ENCODE measurements around the gene SEBOX. TPM values are rescaled to one million over a fixed set of nuclear protein-coding genes. Genes with fewer than 3 reads are reported as not detected.

Gene SEBOX
- total RNA-seq, 2 donors from 2014 or later, result not detected

DNA sequence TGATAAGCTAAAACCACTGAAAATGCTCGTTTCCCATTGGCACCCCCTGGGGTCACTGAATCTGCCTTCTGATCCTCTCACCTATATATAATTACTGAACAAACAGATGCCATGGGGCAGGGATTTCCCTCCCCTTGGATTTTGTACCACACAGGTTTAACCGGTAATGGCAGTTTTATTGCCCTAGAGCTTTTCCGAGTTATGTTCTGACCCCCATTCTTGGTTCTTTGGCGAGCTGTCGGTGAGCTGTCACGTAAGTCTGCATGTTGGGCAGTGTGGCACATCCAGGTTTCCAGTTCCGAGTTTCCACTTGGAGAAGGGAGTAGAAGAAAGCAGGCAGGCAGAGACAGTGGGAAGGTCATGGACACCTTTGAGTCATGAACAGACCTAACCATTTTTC lies 38.9 kb downstream of the SEBOX start:
- peaks cover 0 to 7% of the 10 kb centered on the region in 2 donors for H3K36me3 ChIP-seq
- no peaks in the 10 kb centered on the region for H3K27me3 ChIP-seq (replicated peaks; ENCODE audit: insufficient read depth)
- H3K27ac ChIP-seq, result no peak overlapping the region
- H3K4me1 ChIP-seq (replicated peaks), result no peaks in the 10 kb centered on the region
- TF ChIP-seq POLR2AphosphoS5 (IDR thresholded peaks at IDR 0.05) (peak; percentile 77), POLR2A (IDR thresholded peaks at IDR 0.05) (no peak)
- intact Hi-C loops (cut with DNase I), result no loop called here
- no peak overlapping the region for H3K4me3 ChIP-seq
- DNase-seq (ENCODE audit: low spot score), result peak; percentile 50
- 58% methylated on average over 7 of the region's 7 CpGs for WGBS
- H3K9me3 ChIP-seq, result no peaks in the 10 kb centered on the region

DNA sequence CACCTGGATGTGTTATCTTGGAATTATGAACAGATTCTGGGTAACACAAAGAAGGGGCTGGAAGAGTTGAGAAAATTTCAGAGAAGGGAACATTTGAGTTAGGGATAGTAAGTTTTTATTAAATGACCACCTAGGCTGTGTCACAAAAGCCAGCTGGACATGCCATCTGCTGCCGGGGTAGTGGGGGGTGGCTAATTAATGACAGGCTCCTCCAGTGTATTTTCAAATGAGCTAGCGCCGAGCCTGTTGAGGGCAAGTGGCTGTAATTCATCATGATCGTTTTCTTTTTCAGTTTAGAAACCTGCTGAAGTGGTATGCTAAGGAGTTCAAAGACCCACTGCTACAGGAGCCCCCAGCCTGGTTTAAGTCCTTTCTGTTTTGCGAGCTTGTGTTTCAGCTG lies 39.8 kb downstream of the SEBOX start:
- Histone ChIP-seq H3K27ac (no peak overlapping the region), H3K4me1 (replicated peaks) (no peaks in the 10 kb centered on the region), H3K36me3 (peaks cover 0 to 7% of the 10 kb centered on the region in 2 donors), H3K4me3 (no peak overlapping the region), H3K27me3 (replicated peaks; ENCODE audit: insufficient read depth) (no peaks in the 10 kb centered on the region), H3K9me3 (no peaks in the 10 kb centered on the region)
- WGBS, result 69% methylated on average over 5 of the region's 5 CpGs
- TF ChIP-seq, protein P1, sequence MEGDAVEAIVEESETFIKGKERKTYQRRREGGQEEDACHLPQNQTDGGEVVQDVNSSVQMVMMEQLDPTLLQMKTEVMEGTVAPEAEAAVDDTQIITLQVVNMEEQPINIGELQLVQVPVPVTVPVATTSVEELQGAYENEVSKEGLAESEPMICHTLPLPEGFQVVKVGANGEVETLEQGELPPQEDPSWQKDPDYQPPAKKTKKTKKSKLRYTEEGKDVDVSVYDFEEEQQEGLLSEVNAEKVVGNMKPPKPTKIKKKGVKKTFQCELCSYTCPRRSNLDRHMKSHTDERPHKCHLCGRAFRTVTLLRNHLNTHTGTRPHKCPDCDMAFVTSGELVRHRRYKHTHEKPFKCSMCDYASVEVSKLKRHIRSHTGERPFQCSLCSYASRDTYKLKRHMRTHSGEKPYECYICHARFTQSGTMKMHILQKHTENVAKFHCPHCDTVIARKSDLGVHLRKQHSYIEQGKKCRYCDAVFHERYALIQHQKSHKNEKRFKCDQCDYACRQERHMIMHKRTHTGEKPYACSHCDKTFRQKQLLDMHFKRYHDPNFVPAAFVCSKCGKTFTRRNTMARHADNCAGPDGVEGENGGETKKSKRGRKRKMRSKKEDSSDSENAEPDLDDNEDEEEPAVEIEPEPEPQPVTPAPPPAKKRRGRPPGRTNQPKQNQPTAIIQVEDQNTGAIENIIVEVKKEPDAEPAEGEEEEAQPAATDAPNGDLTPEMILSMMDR (IDR thresholded peaks at IDR 0.05), result no peak
- TF ChIP-seq POLR2AphosphoS5 (IDR thresholded peaks at IDR 0.05) (no peak), POLR2A (IDR thresholded peaks at IDR 0.05) (no peak)
- DNase-seq (ENCODE audit: low spot score), result no peak
- intact Hi-C loops (cut with DNase I), result no loop called here

DNA sequence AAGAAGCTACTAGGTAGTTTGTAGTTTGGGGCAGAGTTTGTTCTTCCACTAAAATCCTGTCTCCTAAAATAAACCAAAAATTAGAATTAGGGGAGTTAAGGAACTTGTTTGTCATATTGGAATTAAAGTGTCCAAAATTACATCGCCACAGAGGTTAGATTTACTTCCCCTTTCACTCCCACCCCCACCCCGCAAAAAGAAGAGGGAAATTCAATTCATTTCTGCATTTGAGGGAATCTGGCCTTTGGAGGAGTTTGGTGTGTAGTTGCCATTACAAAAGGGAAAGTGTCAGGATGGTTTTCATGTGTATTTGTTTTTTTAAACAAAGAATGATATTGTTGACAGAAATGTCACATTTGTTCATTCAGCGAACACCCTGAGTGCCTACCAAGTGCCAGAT lies 40.2 kb downstream of the SEBOX start:
- Histone ChIP-seq H3K4me3 (no peak overlapping the region), H3K27ac (no peak overlapping the region), H3K27me3 (replicated peaks; ENCODE audit: insufficient read depth) (no peaks in the 10 kb centered on the region), H3K4me1 (replicated peaks) (no peaks in the 10 kb centered on the region), H3K36me3 (peaks cover 0 to 7% of the 10 kb centered on the region in 2 donors), H3K9me3 (no peaks in the 10 kb centered on the region)
- TF ChIP-seq POLR2AphosphoS5 (IDR thresholded peaks at IDR 0.05), result no peak
- TF ChIP-seq, protein P1 (IDR thresholded peaks at IDR 0.05), result no peak
- TF ChIP-seq POLR2A (IDR thresholded peaks at IDR 0.05), result no peak
- intact Hi-C loops (cut with DNase I), result no loop called here
- 93% methylated on average over 3 of the region's 3 CpGs for WGBS
- no peak for DNase-seq (ENCODE audit: low spot score)

DNA sequence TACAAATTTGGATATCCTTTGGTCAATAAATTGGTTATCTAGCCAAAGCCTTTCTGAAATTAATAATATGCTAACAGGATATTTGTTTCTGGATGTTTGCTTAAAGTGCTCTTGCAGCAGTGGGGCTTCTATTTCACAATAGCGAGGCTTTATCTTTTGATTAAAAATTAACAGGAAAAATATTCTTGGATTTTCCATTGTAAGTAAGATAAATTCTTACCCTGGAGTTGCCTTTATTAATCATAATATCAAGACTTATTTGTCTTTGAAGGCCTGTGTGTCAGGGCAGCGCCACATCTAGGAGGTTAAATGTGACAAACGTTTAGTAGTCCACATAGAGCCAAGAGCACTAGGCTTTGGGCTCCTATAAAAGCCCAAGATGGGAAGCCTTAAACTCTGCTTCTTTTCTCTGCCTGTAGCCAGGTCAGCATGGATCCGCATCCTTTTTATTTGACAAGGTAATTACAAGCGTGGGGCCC lies 40.7 kb downstream of the SEBOX start:
- H3K36me3 ChIP-seq, result peaks cover 0 to 3% of the 10 kb centered on the region in 2 donors
- 77% methylated on average over 5 of the region's 5 CpGs for WGBS
- no peak overlapping the region for H3K27ac ChIP-seq
- DNase-seq (ENCODE audit: low spot score), result no peak
- H3K27me3 ChIP-seq (replicated peaks; ENCODE audit: insufficient read depth), result no peaks in the 10 kb centered on the region
- no peaks in the 10 kb centered on the region for H3K4me1 ChIP-seq (replicated peaks)
- no peak overlapping the region for H3K4me3 ChIP-seq
- no peaks in the 10 kb centered on the region for H3K9me3 ChIP-seq
- TF ChIP-seq, protein P1 (IDR thresholded peaks at IDR 0.05), result no peak
- intact Hi-C loops (cut with DNase I), result no loop called here

DNA sequence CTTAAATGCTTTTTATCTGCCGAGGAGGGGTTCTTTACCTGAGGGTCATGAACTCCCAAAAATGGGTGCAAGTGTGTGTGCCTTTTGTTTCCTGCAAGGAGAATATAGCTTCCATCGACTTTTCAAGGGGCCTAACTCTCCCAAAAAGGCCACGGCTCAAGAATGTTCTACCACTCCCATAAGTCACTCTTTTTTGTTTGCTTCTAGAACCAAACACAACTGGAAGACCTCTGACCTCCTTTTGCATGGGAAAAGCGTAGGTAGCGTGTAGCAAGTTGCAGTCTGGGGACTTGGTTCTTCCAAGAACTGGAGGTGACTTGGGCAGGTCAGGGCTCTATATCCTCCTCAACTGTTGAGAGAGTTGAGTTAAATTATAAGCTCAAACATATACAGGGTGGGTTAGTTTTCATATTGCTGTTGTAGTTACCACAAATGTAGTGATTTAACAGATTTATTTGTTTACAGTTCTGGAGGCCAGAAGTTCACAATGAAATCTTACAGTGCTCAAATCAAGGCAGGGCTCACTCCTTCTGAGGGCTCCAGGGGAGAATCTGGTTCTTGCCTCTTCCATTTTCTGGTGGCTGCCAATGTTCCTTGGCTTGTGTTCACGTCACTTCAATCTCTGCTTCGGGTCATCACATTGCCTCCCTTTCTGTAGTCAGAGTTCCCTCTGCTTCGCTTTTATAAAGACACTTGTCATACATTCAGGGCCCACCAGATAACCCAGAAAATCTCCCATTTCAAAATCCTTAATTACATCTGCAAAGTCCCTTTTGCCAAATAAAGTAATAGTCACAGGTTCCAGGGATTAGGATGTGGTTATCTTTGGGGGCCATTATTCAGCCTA lies 44.6 kb downstream of the SEBOX start:
- intact Hi-C loops (cut with DNase I), result no loop called here
- WGBS, result 71% methylated on average over 8 of the region's 8 CpGs
- H3K27me3 ChIP-seq (replicated peaks; ENCODE audit: insufficient read depth), result no peaks in the 10 kb centered on the region
- no peak overlapping the region for H3K27ac ChIP-seq
- no peak for TF ChIP-seq POLR2AphosphoS5 (IDR thresholded peaks at IDR 0.05)
- TF ChIP-seq, protein P1 (IDR thresholded peaks at IDR 0.05), result no peak
- no peak for TF ChIP-seq POLR2A (IDR thresholded peaks at IDR 0.05)
- no peaks in the 10 kb centered on the region for H3K9me3 ChIP-seq
- no peaks in the 10 kb centered on the region for H3K36me3 ChIP-seq
- no peak overlapping the region for H3K4me3 ChIP-seq
- peaks cover 3% of the 10 kb centered on the region for H3K4me1 ChIP-seq (replicated peaks)
- no peak for DNase-seq (ENCODE audit: low spot score)

Measured in prostate gland (tissue), 2 donors.